HG03469 (cell line): Measurements from ENCODE around the gene HECW1.
"Not testable (repeated sequence)": the region's sequence is repeated elsewhere in the genome, so short reads cannot be mapped to it uniquely, and the experiment has no call there.

Source experiments
- ATAC-seq: cut with Tn5 transposase; IDR thresholded peaks from one replicate; pipeline ENCODE4 v1.9.1; 2021; ENCODE audit warnings: mild to moderate bottlenecking, moderate library complexity, moderate number of reproducible peaks; ENCODE audit not compliant: unreplicated experiment

The HECW1 gene

GRCh38 chr7:43201912-43202311, 89.5 kb downstream of the HECW1 start:
- ATAC-seq, result no peak

GRCh38 chr7:43204081-43204480, 91.6 kb downstream of the HECW1 start:
- ATAC-seq, result no peak

GRCh38 chr7:43205171-43205795, 92.8 kb downstream of the HECW1 start:
- no peak for ATAC-seq

DNA sequence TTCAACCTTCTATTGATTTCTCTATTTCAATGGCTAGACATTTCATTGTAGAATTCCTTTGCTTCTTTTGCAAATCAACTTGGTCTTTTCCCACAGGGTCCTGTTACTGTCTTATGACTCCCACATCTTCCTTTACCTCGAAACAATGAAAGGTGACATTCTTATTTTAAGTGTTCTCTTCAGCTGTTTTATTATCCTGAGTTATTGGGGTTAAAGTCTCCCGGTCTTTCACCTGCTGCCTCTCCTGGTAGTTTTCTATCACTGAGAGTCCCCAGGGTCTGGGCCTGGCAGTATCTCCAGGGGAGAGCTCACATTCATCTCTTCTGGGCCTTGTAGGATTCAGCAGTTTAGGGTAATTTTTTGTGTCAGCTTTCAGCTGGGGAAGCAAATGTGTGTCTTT, 95.8 kb downstream of the HECW1 start:
- no peak for ATAC-seq

DNA sequence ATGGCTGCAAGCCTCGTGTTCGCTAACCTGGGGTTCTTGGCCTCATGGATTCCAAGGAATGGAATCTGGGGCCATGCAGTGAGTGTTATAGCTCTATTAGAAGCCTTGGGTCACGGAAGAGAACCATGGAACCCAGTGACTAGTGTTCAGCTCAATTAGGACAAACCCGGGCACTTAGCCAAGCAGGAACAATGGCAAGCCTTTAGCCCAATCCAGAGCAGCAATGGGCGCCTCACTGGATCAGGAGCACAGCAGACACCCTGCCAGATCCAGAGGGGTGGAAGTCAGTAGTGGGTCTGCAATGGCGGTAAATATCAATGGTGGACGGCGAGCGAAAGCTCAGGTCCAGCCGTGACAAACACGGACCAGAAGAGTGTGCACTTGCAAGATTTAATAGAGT, 98.1 kb downstream of the HECW1 start:
- ATAC-seq, result not testable (repeated sequence)

DNA sequence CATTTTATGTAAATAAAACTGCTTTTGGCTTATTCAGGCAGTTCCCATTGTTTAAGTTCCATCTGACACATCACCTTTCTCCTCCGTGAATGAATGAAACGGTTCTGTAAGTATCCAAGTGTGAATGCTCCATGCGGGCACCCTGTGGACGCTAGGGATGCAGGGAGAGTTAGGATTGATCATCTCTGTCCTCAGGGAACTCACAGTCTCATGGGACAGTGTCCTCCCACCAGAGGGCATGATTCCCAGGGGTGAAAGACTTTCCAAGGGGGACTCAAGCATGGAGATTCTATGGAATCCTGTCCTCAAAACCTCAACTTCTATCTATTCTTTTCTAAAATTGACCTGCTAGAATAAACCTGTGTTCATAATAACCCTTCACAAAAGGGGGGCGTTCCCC, 98.8 kb downstream of the HECW1 start:
- ATAC-seq, result no peak

DNA sequence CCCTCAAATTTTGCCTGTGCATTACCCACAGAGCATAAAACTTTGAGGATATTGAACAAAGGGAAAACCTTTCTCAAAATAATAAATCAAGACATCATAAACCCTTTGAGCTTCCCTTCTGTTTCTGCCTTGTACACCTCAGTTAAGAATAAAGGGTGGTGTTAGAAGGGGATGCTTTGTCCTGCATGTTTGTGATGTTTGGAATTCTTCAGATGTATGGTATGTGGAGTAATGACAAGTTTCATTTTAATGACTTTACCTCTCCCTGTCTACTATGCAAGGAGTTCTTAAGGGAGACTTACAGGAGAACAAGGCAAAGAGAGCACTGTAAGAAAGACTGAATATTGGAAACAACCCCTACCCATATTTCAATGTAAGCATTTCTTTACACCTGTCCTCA, 99.2 kb downstream of the HECW1 start:
- no peak for ATAC-seq

- no peak for ATAC-seq
These were observed 100.5 kb downstream of the HECW1 start for GRCh38 chr7:43212921-43213320.

DNA sequence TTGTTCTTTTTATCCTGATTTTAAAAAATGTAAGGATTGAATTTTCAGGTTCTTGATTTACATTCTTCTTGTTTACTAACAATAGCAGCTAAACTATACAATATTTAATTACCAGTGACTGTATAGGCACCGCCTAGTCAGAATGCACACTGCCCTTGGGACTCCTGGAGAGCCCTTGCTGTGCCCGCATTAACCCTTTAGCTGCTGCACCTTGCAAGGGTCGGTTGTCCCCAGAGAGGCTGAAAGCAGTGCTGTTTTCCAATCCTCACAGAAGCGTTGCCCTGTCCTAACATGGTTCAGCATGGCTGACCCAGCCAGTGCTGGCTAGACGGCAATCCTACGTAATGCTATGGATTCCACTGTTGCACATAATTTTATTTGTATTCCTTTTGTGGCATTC, 102.6 kb downstream of the HECW1 start:
- no peak for ATAC-seq

GRCh38 chr7:43217055-43217454, 104.6 kb downstream of the HECW1 start:
- no peak for ATAC-seq

- ATAC-seq, result not testable (repeated sequence)
These were observed 106.5 kb downstream of the HECW1 start for GRCh38 chr7:43218901-43219300.

- no peak for ATAC-seq
These were observed 107.8 kb downstream of the HECW1 start for GRCh38 chr7:43220250-43220649.

DNA sequence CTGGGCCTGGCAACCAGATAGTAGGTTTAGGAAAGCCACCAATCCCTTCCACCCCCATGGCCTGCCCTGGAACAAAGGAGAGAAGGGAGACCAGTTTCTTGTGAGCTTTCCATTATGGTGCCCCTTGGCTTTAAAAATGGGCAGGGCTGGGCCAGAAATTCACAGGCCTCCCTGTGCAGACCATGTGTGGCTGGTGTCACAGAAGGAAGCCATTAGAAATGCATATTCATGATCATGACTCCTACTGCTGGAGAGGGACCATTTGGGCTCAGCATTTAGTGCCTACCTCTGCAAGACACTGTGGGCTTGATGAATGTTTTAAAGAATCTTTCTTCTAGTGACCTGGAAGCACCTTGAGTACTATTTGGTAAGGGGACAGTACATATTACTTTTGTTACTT, 108.3 kb downstream of the HECW1 start:
- no peak for ATAC-seq

GRCh38 chr7:43229801-43230200, 117.4 kb downstream of the HECW1 start:
- no peak for ATAC-seq

DNA sequence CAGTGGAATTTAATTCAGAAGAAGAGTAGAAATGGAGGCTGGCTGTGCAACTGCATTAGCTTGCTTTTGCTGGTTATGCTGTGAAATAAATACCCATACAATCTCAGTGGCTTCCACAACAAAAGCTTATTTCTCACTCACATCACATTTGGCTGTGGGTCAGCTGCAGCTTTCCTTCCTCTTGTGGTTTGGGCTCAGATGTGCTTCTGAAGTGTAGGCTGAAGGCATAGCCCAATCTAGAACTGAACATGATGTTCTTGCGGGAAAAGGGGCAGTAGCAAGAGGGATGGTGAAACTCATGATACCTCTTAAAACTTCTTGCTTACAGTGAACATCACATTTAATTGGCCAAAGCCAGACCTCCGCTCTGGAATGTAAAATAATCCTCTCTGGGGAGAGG, 119.9 kb downstream of the HECW1 start:
- ATAC-seq, result no peak

GRCh38 chr7:43234073-43234472, 121.6 kb downstream of the HECW1 start:
- no peak for ATAC-seq

DNA sequence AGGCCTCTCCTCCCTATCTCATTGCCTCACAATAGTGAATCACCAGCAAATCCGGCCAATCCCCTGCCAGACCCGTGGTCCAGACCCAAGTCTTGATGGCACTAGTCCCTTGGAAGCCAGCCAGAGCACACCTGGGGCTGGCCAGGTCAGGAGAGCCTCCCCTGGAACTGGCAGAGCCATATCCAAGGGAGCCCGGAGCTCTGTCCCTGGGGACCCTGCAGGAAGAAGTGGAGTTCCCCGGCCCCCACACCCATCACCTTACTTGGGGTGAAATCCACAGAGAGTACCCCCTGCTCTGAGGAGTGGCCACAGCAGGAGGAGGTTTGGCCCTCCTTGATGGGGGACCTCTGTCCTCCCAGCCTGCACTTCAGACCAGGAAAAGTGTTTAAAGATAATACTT, 122.5 kb downstream of the HECW1 start:
- ATAC-seq, result no peak

DNA sequence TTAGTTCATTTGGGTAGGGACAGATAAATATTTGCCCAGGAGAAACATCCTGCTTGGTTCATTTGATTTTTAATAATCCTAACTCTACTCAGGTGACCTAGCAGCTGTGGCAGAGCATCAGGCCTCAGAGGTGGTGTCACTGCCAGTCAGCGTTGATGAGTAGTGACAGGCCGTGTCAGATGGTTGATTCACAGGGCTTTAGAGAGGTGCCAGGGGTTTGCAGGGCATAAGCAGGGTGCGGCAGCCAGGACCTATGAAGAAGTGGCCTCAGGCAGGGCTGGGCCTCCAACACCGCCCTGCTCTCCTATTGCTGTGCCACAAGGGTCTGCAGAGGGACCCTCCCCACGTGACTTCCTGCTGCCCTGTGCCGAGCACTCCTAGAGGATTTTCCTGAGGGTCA, 128.1 kb downstream of the HECW1 start:
- ATAC-seq, result no peak

DNA sequence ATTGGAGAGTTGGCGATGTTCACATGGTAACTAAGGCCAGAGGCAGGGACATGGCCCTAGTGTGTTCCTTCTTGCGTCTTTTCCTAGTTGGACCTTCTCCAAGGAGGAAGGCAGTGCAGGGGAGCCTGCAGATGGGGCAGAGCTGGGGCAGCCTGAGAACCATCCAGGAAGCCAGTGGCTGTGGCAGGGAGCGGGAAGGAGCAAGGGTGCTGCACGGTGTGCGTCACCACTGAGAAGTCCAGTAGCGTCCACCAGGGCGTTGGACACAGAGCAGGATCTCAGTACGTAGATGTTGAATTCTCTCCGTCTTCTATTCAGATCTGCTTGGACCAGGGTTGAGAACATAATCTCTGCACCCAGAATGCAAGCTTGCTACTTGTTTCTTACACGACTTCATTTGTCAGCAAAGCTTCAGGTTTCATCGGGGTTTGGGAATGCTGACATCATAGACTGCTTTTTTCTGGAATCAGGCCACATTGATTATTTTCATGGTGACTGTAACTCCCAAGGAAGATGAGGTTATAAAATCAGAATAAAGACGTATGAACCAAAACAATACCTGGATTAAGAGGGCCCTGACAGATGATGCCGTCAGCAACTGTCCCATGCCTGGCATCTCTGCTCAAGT, 130.3 kb downstream of the HECW1 start:
- ATAC-seq, result no peak

GRCh38 chr7:43244232-43244631, 131.8 kb downstream of the HECW1 start:
- no peak for ATAC-seq

DNA sequence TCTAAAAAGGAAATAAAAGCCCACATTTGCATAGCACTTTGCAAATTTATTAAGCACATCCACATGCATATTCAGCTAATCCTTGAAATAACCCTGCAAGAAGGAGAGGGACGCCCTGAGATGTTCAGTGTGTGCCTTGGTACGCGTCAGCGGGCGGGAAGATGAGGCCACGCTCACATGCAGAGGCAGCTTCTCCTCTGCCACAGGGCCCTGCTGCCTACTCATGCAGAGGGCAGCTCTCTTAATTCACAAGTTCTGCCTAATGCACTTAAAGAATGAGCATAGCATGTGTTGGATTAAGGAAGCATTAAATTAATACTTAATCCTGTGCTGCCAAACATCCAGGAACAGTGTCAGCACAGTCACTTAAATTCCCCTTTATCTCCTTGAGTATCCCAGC, 132.3 kb downstream of the HECW1 start:
- no peak for ATAC-seq

- ATAC-seq, result no peak
These were observed 135.3 kb downstream of the HECW1 start for GRCh38 chr7:43247757-43248156.

DNA sequence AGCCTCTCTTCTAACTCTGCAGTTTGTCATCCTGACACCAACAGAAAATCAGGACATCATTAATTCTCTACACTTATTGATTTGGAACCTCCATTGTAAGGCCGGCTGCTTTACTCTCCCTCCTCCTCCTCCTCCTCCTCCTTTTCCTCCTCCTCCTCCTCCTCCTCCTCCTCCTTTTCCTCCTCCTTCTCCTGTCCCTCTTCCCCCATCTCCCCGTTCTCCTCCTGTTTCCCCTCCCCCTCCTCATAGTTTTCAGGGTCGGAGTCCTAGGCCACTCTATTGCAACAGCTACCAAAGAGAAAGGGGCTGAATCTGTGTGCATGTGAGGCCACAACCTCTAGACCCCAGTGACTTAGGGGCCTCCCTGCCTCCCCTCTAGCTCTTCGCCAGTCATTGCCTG, 136.1 kb downstream of the HECW1 start:
- no peak for ATAC-seq
